BJ (cell line): ENCODE results near the gene CD48. TPM values are rescaled to one million over a fixed set of nuclear protein-coding genes. Genes with fewer than 3 reads are reported as not detected.
A peak's percentile ranks its signal among the peaks of the same experiment; 100 is the strongest.

ENCODE experiments used
- CTCF ChIA-PET: fragments of 350-600 bp; formaldehyde crosslinking; extraction: SDS; loops from one replicate; lab custom pipeline; 2021; ENCODE audit warnings: antibody characterized with exemption, inconsistent platforms; lab: Yijun Ruan, JAX
- POLR2A ChIA-PET: fragments of 300-600 bp; sonication (Branson Sonifier 250); formaldehyde crosslinking; extraction: SDS; loops from one replicate; lab custom pipeline; 2021; ENCODE audit warnings: antibody characterized with exemption; lab: Charles Lee
- DNase-seq: peaks from one replicate; pipeline ENCODE4 v3.0.0-alpha.2; 2011; ENCODE audit warnings: low read depth
- H3K27me3 ChIP-seq: 2 replicates; pipeline ENCODE4 v1.6.0; 2011; ENCODE audit warnings: low read length; ENCODE audit not compliant: control insufficient read depth, insufficient read depth
- H3K36me3 ChIP-seq: 2 replicates; pipeline ENCODE4 v1.5.1; 2011; ENCODE audit warnings: low read length; ENCODE audit not compliant: control insufficient read depth, insufficient read depth
- H3K4me3 ChIP-seq: 2 replicates; pipeline ENCODE4 v1.5.1; 2011; ENCODE audit warnings: low read depth, mild to moderate bottlenecking, control low read depth, low read length
- CTCF ChIP-seq: IDR thresholded peaks from 2 replicates; pipeline ENCODE4 v1.5.1; 2011; ENCODE audit warnings: low read depth, mild to moderate bottlenecking, control low read depth, inconsistent platforms, low read length, moderate library complexity; ENCODE audit not compliant: insufficient read depth
- polyA plus RNA-seq: library from polyadenylated mRNA; depleted of rRNA; stranded (reverse); fragments of >200 nt; gene quantifications from 2 replicates; pipeline ENCODE4 v1.2.3, GENCODE V29; 2011

The CD48 gene
- polyA plus RNA-seq, 1 experiment: not detected

GRCh38 chr1:160681066-160681890 lies 30.3 kb downstream of the CD48 start:
- Histone ChIP-seq H3K4me3 (no peak overlapping the region), H3K36me3 (no peaks in the 10 kb centered on the region), H3K27me3 (peaks cover 1% of the 10 kb centered on the region; the same call in 1 of the 2 replicates)
- no peak for DNase-seq
- peak; percentile 48 for TF ChIP-seq CTCF
- POLR2A ChIA-PET: no interaction called here
- CTCF ChIA-PET: interaction anchor here (0.6 kb wide), 1 partner anchor 276 kb away, joined by 3 read pairs; no protein-coding TSS in a partner anchor

GRCh38 chr1:160680399-160680798 lies 31.2 kb downstream of the CD48 start:
- no peak overlapping the region for H3K4me3 ChIP-seq
- ChIA-PET POLR2A (no interaction called here), CTCF (interaction anchor here (0.6 to 1.1 kb wide), 2 partner anchors 78 to 271 kb away, joined by 4 read pairs; no protein-coding TSS in a partner anchor)
- TF ChIP-seq CTCF: no peak
- no peak for DNase-seq
- peaks cover 1% of the 10 kb centered on the region; the same call in 1 of the 2 replicates for H3K27me3 ChIP-seq
- no peaks in the 10 kb centered on the region for H3K36me3 ChIP-seq

GRCh38 chr1:160679893-160680292 lies 31.7 kb downstream of the CD48 start:
- CTCF ChIA-PET: interaction anchor here (1.1 kb wide), 1 partner anchor 272 kb away, joined by 4 read pairs; no protein-coding TSS in a partner anchor
- no peaks in the 10 kb centered on the region for H3K36me3 ChIP-seq
- POLR2A ChIA-PET: no interaction called here
- peaks cover 1% of the 10 kb centered on the region; the same call in 1 of the 2 replicates for H3K27me3 ChIP-seq
- TF ChIP-seq CTCF: no peak
- H3K4me3 ChIP-seq: no peak overlapping the region
- no peak for DNase-seq

GRCh38 chr1:160676869-160677597 lies 34.6 kb downstream of the CD48 start:
- H3K36me3 ChIP-seq: no peaks in the 10 kb centered on the region
- H3K27me3 ChIP-seq: peaks cover 1% of the 10 kb centered on the region; the same call in 1 of the 2 replicates
- CTCF ChIA-PET: interaction anchor here (2.5 kb wide), 1 partner anchor 275 kb away, joined by 11 read pairs; no protein-coding TSS in a partner anchor
- POLR2A ChIA-PET: no interaction called here
- no peak for TF ChIP-seq CTCF
- DNase-seq: no peak
- H3K4me3 ChIP-seq: no peak overlapping the region
